ENCODE results near the gene SPAG17. TPM values are rescaled to one million over a fixed set of nuclear protein-coding genes. Genes with fewer than 3 reads are reported as not detected.

The SPAG17 gene
- total RNA-seq, 1 experiment from 2014 or later, result 0.52 TPM

GRCh38 chr1:117970252-117970651 lies 214.8 kb downstream of the SPAG17 start (continued):
- TF ChIP-seq PRDM15 (CRISPR knock-in tag; IDR thresholded peaks at IDR 0.05) (no peak), CREB1 (CRISPR knock-in tag; IDR thresholded peaks at IDR 0.05) (no peak), NR2C2 (CRISPR knock-in tag; IDR thresholded peaks at IDR 0.05) (no peak), RORB (CRISPR knock-in tag; IDR thresholded peaks at IDR 0.05) (no peak)

- Mint-ChIP-seq H3K4me1 (peaks cover 19% of the 10 kb centered on the region), H3K27me3 (ENCODE audit: low read depth) (no peaks in the 10 kb centered on the region), H3K36me3 (no peaks in the 10 kb centered on the region), H3K9me3 (no peaks in the 10 kb centered on the region), H3K27ac (peak overlapping the region; percentile 69; the same call in 1 of the 2 replicates), H3K4me3 (no peak overlapping the region)
- TF ChIP-seq HMGA2 (CRISPR knock-in tag; IDR thresholded peaks at IDR 0.05), result no peak
- no peak for TF ChIP-seq TP53 (CRISPR knock-in tag; IDR thresholded peaks at IDR 0.05)
- no peak for TF ChIP-seq PRDM15 (CRISPR knock-in tag; IDR thresholded peaks at IDR 0.05)
- TF ChIP-seq ZNF263 (CRISPR knock-in tag; IDR thresholded peaks at IDR 0.05; ENCODE audit: low read depth), result no peak
- TF ChIP-seq FOXP1 (CRISPR knock-in tag; IDR thresholded peaks at IDR 0.05; ENCODE audit: borderline replicate concordance), result no peak
- TF ChIP-seq IRF1 (CRISPR knock-in tag; IDR thresholded peaks at IDR 0.05), result no peak
- TF ChIP-seq ZNF423 (CRISPR knock-in tag; IDR thresholded peaks at IDR 0.05), result no peak
- TF ChIP-seq ZNF219 (CRISPR knock-in tag; IDR thresholded peaks at IDR 0.05; ENCODE audit: borderline replicate concordance), result no peak
- TF ChIP-seq ZNF671 (CRISPR knock-in tag; IDR thresholded peaks at IDR 0.05), result no peak
- TF ChIP-seq OVOL2 (CRISPR knock-in tag; IDR thresholded peaks at IDR 0.05; ENCODE audit: borderline replicate concordance), result no peak
- no peak for TF ChIP-seq NR1H2 (CRISPR knock-in tag; IDR thresholded peaks at IDR 0.05)
- TF ChIP-seq FOXK1 (CRISPR knock-in tag; IDR thresholded peaks at IDR 0.05), result no peak
- no peak for TF ChIP-seq NFATC4 (CRISPR knock-in tag; IDR thresholded peaks at IDR 0.05)
- TF ChIP-seq USF1 (CRISPR knock-in tag; IDR thresholded peaks at IDR 0.05), result no peak
- TF ChIP-seq NR3C1 (CRISPR knock-in tag; conservative IDR thresholded peaks at IDR 0.05; ENCODE audit: low read depth), result no peak
- no peak for ATAC-seq
- no peak for DNase-seq (ENCODE audit: low spot score)
- POLR2A ChIA-PET, result interaction anchor here (0.6 kb wide), 1 partner anchor 1770 kb away, joined by 4 read pairs; no protein-coding TSS in a partner anchor
- CTCF ChIA-PET, result no interaction called here
Measured at GRCh38 chr1:117967881-117968280, 217.1 kb downstream of the SPAG17 start.

All from WTC11 (cell line).